GM12878 (cell line): ENCODE data around the gene ADGRL4. TPM values are rescaled to one million over a fixed set of nuclear protein-coding genes. Genes with fewer than 3 reads are reported as not detected.

Source experiments
- ATAC-seq: fragments of 200-7000 bp; cut with Tn5 transposase; 3 replicates; pipeline ENCODE4 v1.9.1; 2020; ENCODE audit warnings: mild to moderate bottlenecking, moderate library complexity
- BruUV-seq: library from RNA; stranded (reverse); fragments of 400-500 nt; replicated peaks from 2 replicates; lab custom pipeline; 2021; lab: Mats Ljungman, UMichigan
- CTCF ChIA-PET: fragments of 300-600 bp; sonication (Branson Sonifier 250); formaldehyde crosslinking; extraction: SDS; loops from one replicate; lab custom pipeline; 2021; ENCODE audit warnings: inconsistent platforms; lab: Yijun Ruan, JAX
- POLR2A ChIA-PET: fragments of 350-600 bp; formaldehyde crosslinking; extraction: SDS; loops from one replicate; lab custom pipeline; 2021; ENCODE audit warnings: inconsistent platforms; lab: Charles Lee
- RAD21 ChIA-PET: fragments of 300-600 bp; sonication (Branson Sonifier 250); formaldehyde crosslinking; loops from one replicate; lab custom pipeline; 2023; ENCODE audit warnings: antibody characterized with exemption; ENCODE audit not compliant: unreplicated experiment; lab: Charles Lee
- SMC1A ChIA-PET: fragments of 300-600 bp; sonication (Branson Sonifier 250); formaldehyde crosslinking; loops from one replicate; lab custom pipeline; 2023; ENCODE audit not compliant: unreplicated experiment, uncharacterized antibody; lab: Charles Lee
- DNase-seq: peaks from one replicate; pipeline ENCODE4 v3.0.0-alpha.2; 2011; ENCODE audit warnings: low read depth, low spot score
- FAIRE-seq: peaks from 3 replicates; lab custom pipeline; 2011; peaks lifted over from hg19 to GRCh38; lab: Jason Lieb, UNC
- H2AFZ ChIP-seq: 2 replicates; pipeline ENCODE4 v1.6.0; 2011; ENCODE audit warnings: low read depth, low read length, control low read depth; ENCODE audit not compliant: control insufficient read depth
- H3K27ac ChIP-seq: 2 replicates; pipeline ENCODE4 v1.5.1; 2011; ENCODE audit warnings: control low read depth; ENCODE audit not compliant: control insufficient read depth, insufficient read depth
- H3K27me3 ChIP-seq, 2 experiments: replicated peaks in 1 of 2; 2 replicates each; pipeline versions ENCODE4 v1.6.0 to v1.6.1; 2011; ENCODE audit warnings: low read length in 1 of 2; ENCODE audit not compliant: control insufficient read depth in 2 of 2, insufficient read depth in 2 of 2
- H3K36me3 ChIP-seq, 2 experiments: 2 replicates each; pipeline ENCODE4 v1.5.1; 2011; ENCODE audit warnings: low read length in 1 of 2; ENCODE audit not compliant: control insufficient read depth in 2 of 2, insufficient read depth in 2 of 2
- H3K4me1 ChIP-seq: 2 replicates; pipeline ENCODE4 v1.6.1; 2011; ENCODE audit warnings: mild to moderate bottlenecking, low read length, moderate library complexity, mixed read lengths; ENCODE audit not compliant: control insufficient read depth, insufficient read depth
- H3K4me2 ChIP-seq: 2 replicates; pipeline ENCODE4 v1.6.0; 2011; ENCODE audit warnings: control low read depth; ENCODE audit not compliant: control insufficient read depth, insufficient read depth
- H3K4me3 ChIP-seq: fragments of 200-600 bp; sonication (generic); 2 replicates; pipeline ENCODE4 v1.5.1; 2016
- H3K79me2 ChIP-seq: 2 replicates; pipeline ENCODE4 v1.6.0; 2011; ENCODE audit warnings: low read length; ENCODE audit not compliant: control insufficient read depth, insufficient read depth
- H3K9ac ChIP-seq: 2 replicates; pipeline ENCODE4 v1.8.0; 2011; ENCODE audit warnings: low read length, control low read depth, mixed read lengths; ENCODE audit not compliant: control insufficient read depth, insufficient read depth
- H3K9me3 ChIP-seq: replicated peaks from 3 replicates; pipeline ENCODE4 v1.5.1; 2011; ENCODE audit warnings: mild to moderate bottlenecking, low read length; ENCODE audit not compliant: control insufficient read depth, insufficient read depth
- H4K20me1 ChIP-seq: 2 replicates; pipeline ENCODE4 v1.6.0; 2011; ENCODE audit not compliant: control insufficient read depth, insufficient read depth
- HDAC6 ChIP-seq: fragments of 200-600 bp; sonication (generic); IDR thresholded peaks from one replicate; pipeline ENCODE4 v1.8.0; 2017; ENCODE audit warnings: antibody characterized with exemption; ENCODE audit not compliant: unreplicated experiment
- JUND ChIP-seq: IDR thresholded peaks from 2 replicates; pipeline ENCODE4 v1.6.1; 2012; ENCODE audit warnings: low read depth, mild to moderate bottlenecking, low read length, improper control_type of control experiment, moderate library complexity
- SMAD5 ChIP-seq: IDR thresholded peaks from 2 replicates; pipeline ENCODE4 v1.6.1; 2016; ENCODE audit warnings: antibody characterized with exemption, low read depth
- SMC3 ChIP-seq: IDR thresholded peaks from 2 replicates; pipeline ENCODE4 v1.6.1; 2011; ENCODE audit warnings: low read length, improper control_type of control experiment, borderline replicate concordance
- SRF ChIP-seq, 2 experiments: IDR thresholded peaks; 2 replicates each; pipeline ENCODE4 v1.6.1; 2011; ENCODE audit warnings: low read depth in 2 of 2, low read length in 2 of 2, mild to moderate bottlenecking in 1 of 2, moderate library complexity in 1 of 2
- ZNF217 ChIP-seq: fragments of 450-650 bp; IDR thresholded peaks from 2 replicates; pipeline ENCODE4 v1.6.1; 2017; ENCODE audit warnings: antibody characterized with exemption, mild to moderate bottlenecking
- WGBS: methylation state at CpG from one replicate; pipeline ENCODE4 v1.1.6; 2016; ENCODE audit warnings: low lambda C conversion rate; ENCODE audit not compliant: insufficient replicate concordance, insufficient coverage; ENCODE audit errors: missing lambda C conversion rate; 5-methylcytosine and 5-hydroxymethylcytosine counted together
- in situ Hi-C: fragments of 300-500 bp; cut with MboI; formaldehyde crosslinking; loops from 9 replicates; pipeline ENCODE4 v1.14.3; 2018; ENCODE audit warnings: mixed read lengths
- intact Hi-C: fragments of 100-400 bp; cut with micrococcal nuclease; formaldehyde crosslinking; loops from one replicate; pipeline ENCODE4 v1.14.2; 2022; ENCODE audit not compliant: unreplicated experiment
- polyA plus RNA-seq, 11 experiments: library from polyadenylated mRNA; depleted of rRNA in 4 of 11; unstranded in 6 of 11; stranded (reverse) in 5 of 11; fragments of >200 nt; fragmentation: Nextera tagmentation in 4 of 11; fragmentation: Illumina TruSeq in 1 of 11; extraction: Ambion mirVana in 4 of 11; extraction: Trizol in 1 of 11; gene quantifications; 1 replicate in 1 of 11; 2 replicates in 10 of 11; pipeline versions ENCODE4 v1.2.1 to v1.2.3, GENCODE V29; 2011 to 2016; ENCODE audit warnings: inconsistent platforms in 2 of 11, missing spikeins in 2 of 11, low read depth in 1 of 11
- total RNA-seq, 4 experiments: library from RNA; depleted of rRNA in 3 of 4; stranded (reverse); fragments of >200 nt in 3 of 4; fragmentation: Illumina TruSeq in 1 of 4; extraction: Trizol in 1 of 4; gene quantifications; 2 replicates each; pipeline versions ENCODE4 v1.2.1 to v1.2.3, GENCODE V29; 2013 to 2021
- TF ChIP-seq, protein P1 (sequence below): fragments of 450-650 bp; formaldehyde crosslinking; IDR thresholded peaks from 2 replicates; pipeline ENCODE4 v1.4.0; 2020; ENCODE audit warnings: mild to moderate bottlenecking, moderate library complexity
- TF ChIP-seq, protein P2 (sequence below): fragments of 450-650 bp; IDR thresholded peaks from 2 replicates; pipeline ENCODE4 v1.6.1; 2018; ENCODE audit warnings: mild to moderate bottlenecking, low read depth, moderate library complexity; ENCODE audit not compliant: partially characterized antibody
- TF ChIP-seq, protein P3 (sequence below): fragments of 450-650 bp; IDR thresholded peaks from 2 replicates; pipeline ENCODE4 v1.6.1; 2017; ENCODE audit warnings: mild to moderate bottlenecking, moderate library complexity

The ADGRL4 gene
- total and polyA plus RNA-seq, 10 of the 15 experiments (the other 5 are each of a cell fraction or from before 2014, with no cell fraction given), result not detected

DNA sequence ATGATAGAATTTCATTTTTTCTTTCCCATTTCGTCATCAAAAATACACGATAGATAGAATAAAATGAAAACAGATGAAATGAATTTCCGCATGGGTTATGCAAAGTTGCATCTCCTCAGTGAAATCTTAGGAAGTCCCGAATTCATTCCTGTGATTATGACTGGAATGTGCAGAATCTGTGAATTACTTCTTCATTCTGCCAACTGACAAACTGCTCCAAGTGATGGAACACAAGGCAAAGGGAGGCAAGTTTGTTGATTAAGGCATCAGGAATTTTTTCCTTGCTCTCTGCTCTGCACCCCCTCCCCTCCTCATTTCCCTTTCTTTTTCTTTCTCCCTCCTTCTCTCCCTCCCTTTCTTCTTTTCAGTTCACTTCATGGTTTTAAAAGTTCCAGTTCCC, 37.0 kb upstream of the ADGRL4 start:
- SMC1A ChIA-PET, result no interaction called here
- H3K4me2 ChIP-seq, result no peak overlapping the region
- no peaks in the 10 kb centered on the region for H3K27me3 ChIP-seq
- CTCF ChIA-PET, result interaction anchor here (1.3 kb wide), 1 partner anchor 205 kb away, joined by 3 read pairs; no protein-coding TSS in a partner anchor
- in situ Hi-C loops (no loop called here), intact Hi-C loops (loop anchor here (5.0 to 10.0 kb wide), 4 partner anchors 186 to 429 kb away; no protein-coding TSS in a partner anchor)
- no peak overlapping the region for H2AFZ ChIP-seq
- RAD21 ChIA-PET, result no interaction called here
- POLR2A ChIA-PET, result no interaction called here
- no peak for FAIRE-seq
- no peak for TF ChIP-seq HDAC6
- no peak for TF ChIP-seq SRF (IDR thresholded peaks at IDR 0.05; ENCODE audit: low read depth in 2 of 2, low read length in 2 of 2)
- TF ChIP-seq, protein P1, sequence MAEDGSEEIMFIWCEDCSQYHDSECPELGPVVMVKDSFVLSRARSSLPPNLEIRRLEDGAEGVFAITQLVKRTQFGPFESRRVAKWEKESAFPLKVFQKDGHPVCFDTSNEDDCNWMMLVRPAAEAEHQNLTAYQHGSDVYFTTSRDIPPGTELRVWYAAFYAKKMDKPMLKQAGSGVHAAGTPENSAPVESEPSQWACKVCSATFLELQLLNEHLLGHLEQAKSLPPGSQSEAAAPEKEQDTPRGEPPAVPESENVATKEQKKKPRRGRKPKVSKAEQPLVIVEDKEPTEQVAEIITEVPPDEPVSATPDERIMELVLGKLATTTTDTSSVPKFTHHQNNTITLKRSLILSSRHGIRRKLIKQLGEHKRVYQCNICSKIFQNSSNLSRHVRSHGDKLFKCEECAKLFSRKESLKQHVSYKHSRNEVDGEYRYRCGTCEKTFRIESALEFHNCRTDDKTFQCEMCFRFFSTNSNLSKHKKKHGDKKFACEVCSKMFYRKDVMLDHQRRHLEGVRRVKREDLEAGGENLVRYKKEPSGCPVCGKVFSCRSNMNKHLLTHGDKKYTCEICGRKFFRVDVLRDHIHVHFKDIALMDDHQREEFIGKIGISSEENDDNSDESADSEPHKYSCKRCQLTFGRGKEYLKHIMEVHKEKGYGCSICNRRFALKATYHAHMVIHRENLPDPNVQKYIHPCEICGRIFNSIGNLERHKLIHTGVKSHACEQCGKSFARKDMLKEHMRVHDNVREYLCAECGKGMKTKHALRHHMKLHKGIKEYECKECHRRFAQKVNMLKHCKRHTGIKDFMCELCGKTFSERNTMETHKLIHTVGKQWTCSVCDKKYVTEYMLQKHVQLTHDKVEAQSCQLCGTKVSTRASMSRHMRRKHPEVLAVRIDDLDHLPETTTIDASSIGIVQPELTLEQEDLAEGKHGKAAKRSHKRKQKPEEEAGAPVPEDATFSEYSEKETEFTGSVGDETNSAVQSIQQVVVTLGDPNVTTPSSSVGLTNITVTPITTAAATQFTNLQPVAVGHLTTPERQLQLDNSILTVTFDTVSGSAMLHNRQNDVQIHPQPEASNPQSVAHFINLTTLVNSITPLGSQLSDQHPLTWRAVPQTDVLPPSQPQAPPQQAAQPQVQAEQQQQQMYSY (CRISPR knock-in tag), result no peak
- no peak for TF ChIP-seq JUND
- TF ChIP-seq ZNF217, result no peak
- no peak for TF ChIP-seq SMAD5
- no peak for TF ChIP-seq SMC3
- TF ChIP-seq, protein P2, sequence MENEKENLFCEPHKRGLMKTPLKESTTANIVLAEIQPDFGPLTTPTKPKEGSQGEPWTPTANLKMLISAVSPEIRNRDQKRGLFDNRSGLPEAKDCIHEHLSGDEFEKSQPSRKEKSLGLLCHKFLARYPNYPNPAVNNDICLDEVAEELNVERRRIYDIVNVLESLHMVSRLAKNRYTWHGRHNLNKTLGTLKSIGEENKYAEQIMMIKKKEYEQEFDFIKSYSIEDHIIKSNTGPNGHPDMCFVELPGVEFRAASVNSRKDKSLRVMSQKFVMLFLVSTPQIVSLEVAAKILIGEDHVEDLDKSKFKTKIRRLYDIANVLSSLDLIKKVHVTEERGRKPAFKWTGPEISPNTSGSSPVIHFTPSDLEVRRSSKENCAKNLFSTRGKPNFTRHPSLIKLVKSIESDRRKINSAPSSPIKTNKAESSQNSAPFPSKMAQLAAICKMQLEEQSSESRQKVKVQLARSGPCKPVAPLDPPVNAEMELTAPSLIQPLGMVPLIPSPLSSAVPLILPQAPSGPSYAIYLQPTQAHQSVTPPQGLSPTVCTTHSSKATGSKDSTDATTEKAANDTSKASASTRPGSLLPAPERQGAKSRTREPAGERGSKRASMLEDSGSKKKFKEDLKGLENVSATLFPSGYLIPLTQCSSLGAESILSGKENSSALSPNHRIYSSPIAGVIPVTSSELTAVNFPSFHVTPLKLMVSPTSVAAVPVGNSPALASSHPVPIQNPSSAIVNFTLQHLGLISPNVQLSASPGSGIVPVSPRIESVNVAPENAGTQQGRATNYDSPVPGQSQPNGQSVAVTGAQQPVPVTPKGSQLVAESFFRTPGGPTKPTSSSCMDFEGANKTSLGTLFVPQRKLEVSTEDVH, result no peak
- TF ChIP-seq, protein P3, sequence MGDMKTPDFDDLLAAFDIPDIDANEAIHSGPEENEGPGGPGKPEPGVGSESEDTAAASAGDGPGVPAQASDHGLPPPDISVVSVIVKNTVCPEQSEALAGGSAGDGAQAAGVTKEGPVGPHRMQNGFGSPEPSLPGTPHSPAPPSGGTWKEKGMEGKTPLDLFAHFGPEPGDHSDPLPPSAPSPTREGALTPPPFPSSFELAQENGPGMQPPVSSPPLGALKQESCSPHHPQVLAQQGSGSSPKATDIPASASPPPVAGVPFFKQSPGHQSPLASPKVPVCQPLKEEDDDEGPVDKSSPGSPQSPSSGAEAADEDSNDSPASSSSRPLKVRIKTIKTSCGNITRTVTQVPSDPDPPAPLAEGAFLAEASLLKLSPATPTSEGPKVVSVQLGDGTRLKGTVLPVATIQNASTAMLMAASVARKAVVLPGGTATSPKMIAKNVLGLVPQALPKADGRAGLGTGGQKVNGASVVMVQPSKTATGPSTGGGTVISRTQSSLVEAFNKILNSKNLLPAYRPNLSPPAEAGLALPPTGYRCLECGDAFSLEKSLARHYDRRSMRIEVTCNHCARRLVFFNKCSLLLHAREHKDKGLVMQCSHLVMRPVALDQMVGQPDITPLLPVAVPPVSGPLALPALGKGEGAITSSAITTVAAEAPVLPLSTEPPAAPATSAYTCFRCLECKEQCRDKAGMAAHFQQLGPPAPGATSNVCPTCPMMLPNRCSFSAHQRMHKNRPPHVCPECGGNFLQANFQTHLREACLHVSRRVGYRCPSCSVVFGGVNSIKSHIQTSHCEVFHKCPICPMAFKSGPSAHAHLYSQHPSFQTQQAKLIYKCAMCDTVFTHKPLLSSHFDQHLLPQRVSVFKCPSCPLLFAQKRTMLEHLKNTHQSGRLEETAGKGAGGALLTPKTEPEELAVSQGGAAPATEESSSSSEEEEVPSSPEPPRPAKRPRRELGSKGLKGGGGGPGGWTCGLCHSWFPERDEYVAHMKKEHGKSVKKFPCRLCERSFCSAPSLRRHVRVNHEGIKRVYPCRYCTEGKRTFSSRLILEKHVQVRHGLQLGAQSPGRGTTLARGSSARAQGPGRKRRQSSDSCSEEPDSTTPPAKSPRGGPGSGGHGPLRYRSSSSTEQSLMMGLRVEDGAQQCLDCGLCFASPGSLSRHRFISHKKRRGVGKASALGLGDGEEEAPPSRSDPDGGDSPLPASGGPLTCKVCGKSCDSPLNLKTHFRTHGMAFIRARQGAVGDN, result no peak
- TF ChIP-seq, all 136 proteins: peak for 0
- no peak overlapping the region for H3K4me3 ChIP-seq
- no TSS peak for BruUV-seq
- WGBS, result 62% methylated on average over 4 of the region's 4 CpGs
- no peaks in the 10 kb centered on the region; the same call in 1 of the 3 replicates for H3K9me3 ChIP-seq
- no peaks in the 10 kb centered on the region for H3K36me3 ChIP-seq
- no peaks in the 10 kb centered on the region for H3K79me2 ChIP-seq
- peaks cover 8% of the 10 kb centered on the region; the same call in 1 of the 2 replicates for H3K4me1 ChIP-seq
- H4K20me1 ChIP-seq, result no peaks in the 10 kb centered on the region
- no peak for DNase-seq
- no peak overlapping the region for H3K9ac ChIP-seq
- no peak overlapping the region for H3K27ac ChIP-seq
- ATAC-seq, result no peak
